K562 (cell line): ENCODE results near the gene ARL3. TPM values are rescaled to one million over a fixed set of nuclear protein-coding genes. Genes with fewer than 3 reads are reported as not detected.

Experiments
- ATAC-seq: fragments of 200-7000 bp; cut with Tn5 transposase; 3 replicates; pipeline ENCODE4 v1.9.1; 2020; ENCODE audit warnings: moderate library complexity
- BruUV-seq: library from RNA; stranded (reverse); fragments of 400-500 nt; replicated peaks from 2 replicates; lab custom pipeline; 2021; lab: Mats Ljungman, UMichigan
- CTCF ChIA-PET: fragments of 300-600 bp; formaldehyde crosslinking; extraction: SDS; loops from one replicate; lab custom pipeline; 2021; ENCODE audit warnings: low intra/inter-chr PET ratio; lab: Yijun Ruan, JAX
- POLR2A ChIA-PET: fragments of 300-600, 350-650 bp; sonication (Branson Sonifier 250); formaldehyde crosslinking; extraction: SDS; loops from one replicate; lab custom pipeline; 2021; ENCODE audit warnings: antibody characterized with exemption, inconsistent platforms; lab: Yijun Ruan, JAX
- DNase-seq, 4 experiments: peaks; one replicate each; pipeline versions ENCODE4 v3.0.0 to v3.0.0-alpha.2; 2011 to 2018; ENCODE audit warnings: low spot score in 3 of 4, mixed read lengths in 3 of 4; ENCODE audit errors: extremely low read depth in 1 of 4
- FAIRE-seq: peaks from 2 replicates; lab custom pipeline; 2011; peaks lifted over from hg19 to GRCh38; lab: Jason Lieb, UNC
- H2AFZ ChIP-seq: 2 replicates; pipeline ENCODE4 v1.6.0; 2011; ENCODE audit warnings: low read depth, low read length, control low read depth, inconsistent platforms
- H3K27ac ChIP-seq: fragments of 200-600 bp; 3 replicates; pipeline ENCODE4 v1.8.0; 2011; ENCODE audit warnings: low read depth, mild to moderate bottlenecking, control low read depth, inconsistent platforms, low read length, moderate library complexity, mixed read lengths; ENCODE audit errors: extremely low read depth
- H3K27me3 ChIP-seq, 2 experiments: fragments of 300-600 bp in 1 of 2; 2 replicates in 1 of 2; 3 replicates in 1 of 2; pipeline versions ENCODE4 v1.6.0 to v1.8.0; 2011; ENCODE audit warnings: inconsistent platforms in 2 of 2, low read length in 2 of 2, mild to moderate bottlenecking in 1 of 2, mixed read lengths in 1 of 2, moderate library complexity in 1 of 2; ENCODE audit not compliant: control insufficient read depth in 2 of 2, insufficient read depth in 2 of 2
- H3K36me3 ChIP-seq: fragments of 300-600 bp; 3 replicates; pipeline ENCODE4 v1.8.0; 2011; ENCODE audit warnings: mild to moderate bottlenecking, low read length, inconsistent platforms; ENCODE audit not compliant: control insufficient read depth, insufficient read depth
- H3K4me1 ChIP-seq, 2 experiments: fragments of 200-600 bp in 1 of 2; replicated peaks in 1 of 2; 2 replicates in 1 of 2; 3 replicates in 1 of 2; pipeline versions ENCODE4 v1.5.1 to v1.8.0; 2011; ENCODE audit warnings: inconsistent platforms in 2 of 2, low read length in 2 of 2, mild to moderate bottlenecking in 1 of 2, mixed read lengths in 1 of 2, moderate library complexity in 1 of 2; ENCODE audit not compliant: control insufficient read depth in 2 of 2, insufficient read depth in 2 of 2
- H3K4me2 ChIP-seq: 2 replicates; pipeline ENCODE4 v1.6.1; 2011; ENCODE audit warnings: low read length, control low read depth, inconsistent platforms, mixed read lengths; ENCODE audit not compliant: insufficient read depth
- H3K4me3 ChIP-seq: fragments of 200-600 bp; sonication (generic), shearing (Covaris generic); 2 replicates; pipeline ENCODE4 v1.5.1; 2016; ENCODE audit warnings: control low read depth, inconsistent platforms
- H3K79me2 ChIP-seq: fragments of 200-600 bp; 3 replicates; pipeline ENCODE4 v1.8.0; 2011; ENCODE audit warnings: low read length, inconsistent platforms; ENCODE audit not compliant: control insufficient read depth, insufficient read depth
- H3K9ac ChIP-seq, 2 experiments: 2 replicates each; pipeline versions ENCODE4 v1.6.0 to v1.6.1; 2011; ENCODE audit warnings: low read depth in 2 of 2, low read length in 2 of 2, control low read depth in 1 of 2, inconsistent platforms in 1 of 2, mild to moderate bottlenecking in 1 of 2, mixed read lengths in 1 of 2; ENCODE audit not compliant: insufficient read depth in 1 of 2
- H3K9me1 ChIP-seq: one replicate; pipeline ENCODE4 v1.6.0; 2011; ENCODE audit warnings: inconsistent platforms, mild to moderate bottlenecking, low read length, moderate library complexity; ENCODE audit not compliant: control insufficient read depth, insufficient read depth
- H3K9me3 ChIP-seq: replicated peaks from 2 replicates; pipeline ENCODE4 v1.5.1; 2011; ENCODE audit warnings: low read depth, low read length, inconsistent platforms; ENCODE audit not compliant: control insufficient read depth, insufficient read depth
- H4K20me1 ChIP-seq: replicated peaks from 2 replicates; pipeline ENCODE4 v1.6.1; 2011; ENCODE audit warnings: low read length, inconsistent platforms, mixed read lengths; ENCODE audit not compliant: control insufficient read depth, insufficient read depth
- BRD4 ChIP-seq: fragments of 200-600 bp; sonication (generic); IDR thresholded peaks from 2 replicates; pipeline ENCODE4 v1.6.1; 2017; ENCODE audit warnings: inconsistent platforms
- CBFA2T2 ChIP-seq: fragments of 450-650 bp; conservative IDR thresholded peaks from 2 replicates; pipeline ENCODE4 v1.6.1; 2017; ENCODE audit warnings: mild to moderate bottlenecking
- DPF2 ChIP-seq: fragments of 450-650 bp; IDR thresholded peaks from 2 replicates; pipeline ENCODE4 v1.6.1; 2016
- EGR1 ChIP-seq: fragments of 450-650 bp; conservative IDR thresholded peaks from 2 replicates; pipeline ENCODE4 v1.6.1; 2017; ENCODE audit warnings: mild to moderate bottlenecking
- KDM5B ChIP-seq: fragments of 200-600 bp; sonication (generic); IDR thresholded peaks from 2 replicates; pipeline ENCODE4 v1.6.1; 2012; ENCODE audit warnings: low read depth, mild to moderate bottlenecking, moderate library complexity, low read length, control low read depth, inconsistent platforms; ENCODE audit not compliant: insufficient replicate concordance
- KHSRP ChIP-seq: fragments of 450-650 bp; IDR thresholded peaks from 2 replicates; pipeline ENCODE4 v1.6.1; 2017
- MTA1 ChIP-seq: fragments of 450-650 bp; IDR thresholded peaks from 2 replicates; pipeline ENCODE4 v1.6.1; 2017; ENCODE audit warnings: borderline replicate concordance
- NONO ChIP-seq, 2 experiments: fragments of 200-400 bp in 1 of 2; fragments of 450-650 bp in 1 of 2; formaldehyde crosslinking in 1 of 2; IDR thresholded peaks; 2 replicates each; pipeline ENCODE4 v1.6.1; 2017; ENCODE audit warnings: low read depth in 2 of 2, mild to moderate bottlenecking in 2 of 2, moderate library complexity in 2 of 2, low read length in 1 of 2
- SUPT5H ChIP-seq: fragments of 450-650 bp; IDR thresholded peaks from 2 replicates; pipeline ENCODE4 v1.6.1; 2016
- TCF3 ChIP-seq: sonication (generic); formaldehyde crosslinking; IDR thresholded peaks from 2 replicates; pipeline ENCODE4 v1.4.0; 2020; ENCODE audit warnings: mild to moderate bottlenecking, missing genetic modification reagents
- ZNF316 ChIP-seq: fragments of 450-650 bp; IDR thresholded peaks from 2 replicates; pipeline ENCODE4 v1.6.1; 2016
- WGBS: fragments of 100-300 bp; shearing (Covaris generic); methylation state at CpG from one replicate; pipeline ENCODE4 v1.1.6; 2016; ENCODE audit warnings: low coverage, mixed read lengths; ENCODE audit not compliant: insufficient coverage; ENCODE audit errors: missing lambda C conversion rate; 5-methylcytosine and 5-hydroxymethylcytosine counted together
- in situ Hi-C: fragments of 300-500 bp; cut with MboI; formaldehyde crosslinking; loops from 4 replicates; pipeline ENCODE4 v1.15.0; 2018; ENCODE audit warnings: inconsistent platforms, mixed read lengths
- intact Hi-C: fragments of 100-400 bp; cut with micrococcal nuclease; formaldehyde crosslinking; loops from 2 replicates; pipeline ENCODE4 v1.14.2; 2022
- polyA plus RNA-seq, 8 experiments: library from polyadenylated mRNA; depleted of rRNA in 4 of 8; stranded (reverse) in 5 of 8; unstranded in 3 of 8; fragments of >200 nt; fragmentation: Nextera tagmentation in 2 of 8; fragmentation: Illumina TruSeq in 1 of 8; extraction: Ambion mirVana in 2 of 8; extraction: Trizol in 1 of 8; gene quantifications; 2 replicates each; pipeline versions ENCODE4 v1.2.1 to v1.2.3, GENCODE V29; 2011 to 2014; ENCODE audit warnings: inconsistent platforms in 1 of 8, missing spikeins in 1 of 8
- total RNA-seq, 7 experiments: library from RNA; depleted of rRNA in 6 of 7; stranded (reverse); fragments of >200 nt in 6 of 7; fragmentation: Illumina TruSeq in 2 of 7; extraction: Trizol in 2 of 7; gene quantifications; 2 replicates each; pipeline versions ENCODE4 v1.2.1 to v1.2.3, GENCODE V29; 2011 to 2021; ENCODE audit warnings: low replicate concordance in 1 of 7
- TF ChIP-seq, protein P1 (sequence below), 2 experiments: fragments of 200-800 bp in 1 of 2; sonication (Bioruptor generic) in 1 of 2; sonication (generic) in 1 of 2; formaldehyde crosslinking in 1 of 2; IDR thresholded peaks in 1 of 2; conservative IDR thresholded peaks in 1 of 2; 2 replicates each; pipeline versions ENCODE4 v1.5.0 to v1.6.1; 2016 to 2020; ENCODE audit warnings: missing compliant biosample characterization in 1 of 2, missing genetic modification characterization in 1 of 2, missing genetic modification reagents in 1 of 2
- TF ChIP-seq, protein P2 (sequence below): sonication (generic); formaldehyde crosslinking; IDR thresholded peaks from 2 replicates; pipeline ENCODE4 v1.8.0; 2022; ENCODE audit warnings: missing genetic modification reagents, mild to moderate bottlenecking, moderate library complexity, borderline replicate concordance
- TF ChIP-seq, protein P3 (sequence below), 3 experiments: fragments of 200-800 bp in 1 of 3; sonication (Bioruptor generic) in 1 of 3; sonication (generic) in 1 of 3; formaldehyde crosslinking in 1 of 3; IDR thresholded peaks; 2 replicates each; pipeline versions ENCODE4 v1.6.1 to v1.8.0; 2016 to 2022; ENCODE audit warnings: mild to moderate bottlenecking in 2 of 3, missing compliant biosample characterization in 2 of 3, missing genetic modification characterization in 2 of 3, missing genetic modification reagents in 1 of 3
- TF ChIP-seq, protein P4 (sequence below): fragments of 450-650 bp; conservative IDR thresholded peaks from 2 replicates; pipeline ENCODE4 v1.6.1; 2016; ENCODE audit warnings: missing genetic modification characterization, low read depth, mild to moderate bottlenecking, missing compliant biosample characterization, moderate library complexity

Gene ARL3
- total and polyA plus RNA-seq, 9 of the 15 experiments (the other 6 are each of a cell fraction or from before 2014, with no cell fraction given): 2.9 to 8.9 (median 4.8) TPM

DNA sequence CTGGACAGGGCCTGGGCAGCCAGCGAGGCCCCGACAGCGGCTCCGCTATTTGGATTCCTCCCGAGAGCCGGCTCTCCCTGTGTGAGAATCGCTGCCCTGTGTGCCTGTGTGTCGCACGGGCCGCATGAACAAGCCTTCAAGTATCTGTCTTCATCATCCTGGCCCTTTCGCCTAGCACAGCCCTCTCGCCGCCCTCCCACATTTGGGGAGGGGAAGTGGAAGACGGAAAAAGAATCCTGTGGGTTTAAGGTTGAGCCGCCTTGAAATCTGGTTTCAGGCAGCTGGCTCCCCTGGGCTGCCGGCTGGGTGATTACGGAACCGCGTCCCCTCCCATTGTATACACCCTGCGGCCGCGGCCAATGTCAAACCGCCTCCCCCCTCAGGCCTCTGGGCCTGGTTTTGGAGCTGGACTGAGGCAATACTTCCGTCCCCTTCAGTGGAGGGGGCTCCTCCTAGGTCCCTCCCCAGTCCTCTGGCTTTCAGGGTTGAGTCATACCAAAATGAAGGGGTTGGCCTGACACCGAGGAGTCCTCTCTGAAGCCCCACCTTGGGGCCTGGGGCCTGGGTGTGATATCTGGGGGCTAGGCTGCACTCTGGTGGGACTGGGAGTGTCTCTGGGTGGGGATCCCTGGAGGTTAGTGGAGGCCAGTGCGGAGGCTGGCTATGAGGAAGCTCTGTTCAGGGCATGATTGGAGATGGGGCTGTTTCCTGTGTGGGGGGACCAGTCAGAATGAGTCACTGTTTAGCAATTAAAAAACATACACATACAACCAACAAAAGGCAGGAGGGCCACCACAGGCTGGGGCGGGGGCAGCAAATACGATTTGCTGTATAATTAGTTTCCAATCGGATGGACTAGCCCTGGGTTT, 68.2 kb downstream of the ARL3 start:
- DNase-seq: peak; percentile 56 to 87 (median 66)
- Histone ChIP-seq H3K9me1 (peaks cover 2% of the 10 kb centered on the region), H3K27me3 (no peaks in the 10 kb centered on the region), H3K79me2 (peaks cover 80% of the 10 kb centered on the region), H4K20me1 (0 out of 2 replicates have a peak, but pooled peaks cover 4% of the 10 kb centered on the region), H3K9me3 (no peaks in the 10 kb centered on the region), H3K4me3 (peak overlapping the region; percentile 78), H2AFZ (peak overlapping the region; percentile 51; the same call in 1 of the 2 replicates), H3K9ac (peak overlapping the region; percentile 80 to 98), H3K4me1 (peaks cover 6 to 77% of the 10 kb centered on the region in 2 experiments; a peak in 4 of 5 replicates), H3K36me3 (peaks cover 3% of the 10 kb centered on the region; the same call in 2 of the 3 replicates), H3K4me2 (peak overlapping the region; percentile 87), H3K27ac (peak overlapping the region; percentile 89)
- WGBS: 1% methylated on average over 27 of the region's 29 CpGs
- peak; percentile 68 for ATAC-seq
- ChIA-PET POLR2A (interaction anchor here (0.5 to 6.2 kb wide), 10 partner anchors 11 to 473 kb away, joined by 3 to 60 read pairs (median 4); partner anchors contain the start of genes ARL3 and CNNM2), CTCF (no interaction called here)
- intact Hi-C loops (loop anchor here (5.0 kb wide), 1 partner anchor 66 kb away; the partner anchor contains the start of genes ARL3 and SFXN2), in situ Hi-C loops (no loop called here)
- TSS peak; percentile 61 for BruUV-seq
- peak; percentile 89 for FAIRE-seq
- no peak for TF ChIP-seq NONO (IDR thresholded peaks at IDR 0.05; ENCODE audit: low read depth in 2 of 2, low read length in 1 of 2)
- peak; percentile 35 for TF ChIP-seq CBFA2T2
- TF ChIP-seq DPF2: peak; percentile 81; the same call in 1 of the 2 replicates
- TF ChIP-seq EGR1: peak; percentile 59
- TF ChIP-seq, protein P1, sequence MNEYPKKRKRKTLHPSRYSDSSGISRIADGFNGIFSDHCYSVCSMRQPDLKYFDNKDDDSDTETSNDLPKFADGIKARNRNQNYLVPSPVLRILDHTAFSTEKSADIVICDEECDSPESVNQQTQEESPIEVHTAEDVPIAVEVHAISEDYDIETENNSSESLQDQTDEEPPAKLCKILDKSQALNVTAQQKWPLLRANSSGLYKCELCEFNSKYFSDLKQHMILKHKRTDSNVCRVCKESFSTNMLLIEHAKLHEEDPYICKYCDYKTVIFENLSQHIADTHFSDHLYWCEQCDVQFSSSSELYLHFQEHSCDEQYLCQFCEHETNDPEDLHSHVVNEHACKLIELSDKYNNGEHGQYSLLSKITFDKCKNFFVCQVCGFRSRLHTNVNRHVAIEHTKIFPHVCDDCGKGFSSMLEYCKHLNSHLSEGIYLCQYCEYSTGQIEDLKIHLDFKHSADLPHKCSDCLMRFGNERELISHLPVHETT (CRISPR knock-in tag; conservative IDR thresholded peaks at IDR 0.05 in 1 of 2, IDR thresholded peaks at IDR 0.05 in 1 of 2): 0 out of 4 replicates have a peak, but pooled peaks of 1 of the 2 experiments have one; percentile 27
- TF ChIP-seq, protein P2, sequence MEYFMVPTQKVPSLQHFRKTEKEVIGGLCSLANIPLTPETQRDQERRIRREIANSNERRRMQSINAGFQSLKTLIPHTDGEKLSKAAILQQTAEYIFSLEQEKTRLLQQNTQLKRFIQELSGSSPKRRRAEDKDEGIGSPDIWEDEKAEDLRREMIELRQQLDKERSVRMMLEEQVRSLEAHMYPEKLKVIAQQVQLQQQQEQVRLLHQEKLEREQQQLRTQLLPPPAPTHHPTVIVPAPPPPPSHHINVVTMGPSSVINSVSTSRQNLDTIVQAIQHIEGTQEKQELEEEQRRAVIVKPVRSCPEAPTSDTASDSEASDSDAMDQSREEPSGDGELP (CRISPR knock-in tag): peak; percentile 96
- TF ChIP-seq TCF3: peak; percentile 64
- TF ChIP-seq ZNF316: no peak
- TF ChIP-seq, protein P3, sequence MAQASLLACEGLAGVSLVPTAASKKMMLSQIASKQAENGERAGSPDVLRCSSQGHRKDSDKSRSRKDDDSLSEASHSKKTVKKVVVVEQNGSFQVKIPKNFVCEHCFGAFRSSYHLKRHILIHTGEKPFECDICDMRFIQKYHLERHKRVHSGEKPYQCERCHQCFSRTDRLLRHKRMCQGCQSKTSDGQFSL (CRISPR knock-in tag; IDR thresholded peaks at IDR 0.05): peak; percentile 69; the same call in 1 of the 2 replicates
- TF ChIP-seq, protein P3 (tag; IDR thresholded peaks at IDR 0.05): peak in 1 of 2 experiments; percentile 65; a peak in 2 of 4 replicates
- TF ChIP-seq KHSRP: no peak
- TF ChIP-seq KDM5B: peak; percentile 89
- TF ChIP-seq SUPT5H: peak; percentile 49; the same call in 1 of the 2 replicates
- TF ChIP-seq, protein P4, sequence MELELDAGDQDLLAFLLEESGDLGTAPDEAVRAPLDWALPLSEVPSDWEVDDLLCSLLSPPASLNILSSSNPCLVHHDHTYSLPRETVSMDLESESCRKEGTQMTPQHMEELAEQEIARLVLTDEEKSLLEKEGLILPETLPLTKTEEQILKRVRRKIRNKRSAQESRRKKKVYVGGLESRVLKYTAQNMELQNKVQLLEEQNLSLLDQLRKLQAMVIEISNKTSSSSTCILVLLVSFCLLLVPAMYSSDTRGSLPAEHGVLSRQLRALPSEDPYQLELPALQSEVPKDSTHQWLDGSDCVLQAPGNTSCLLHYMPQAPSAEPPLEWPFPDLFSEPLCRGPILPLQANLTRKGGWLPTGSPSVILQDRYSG (tag): no peak
- TF ChIP-seq BRD4: peak; percentile 79; the same call in 1 of the 2 replicates
- TF ChIP-seq MTA1: 0 out of 2 replicates have a peak, but pooled peaks have one; percentile 56
